ENCODE results near the gene EFHC1. TPM values are rescaled to one million over a fixed set of nuclear protein-coding genes. Genes with fewer than 3 reads are reported as not detected.

Gene EFHC1
- total RNA-seq, 1 donor from 2014 or later: 23.2 TPM

GRCh38 chr6:52529311-52529710 lies 109.2 kb downstream of the EFHC1 start:
- intact Hi-C loops (cut with micrococcal nuclease): no loop called here
- no peak overlapping the region for H3K4me3 Mint-ChIP-seq
- no peak overlapping the region for H3K27ac Mint-ChIP-seq
- no peaks in the 10 kb centered on the region for H3K9me3 Mint-ChIP-seq
- TF ChIP-seq, protein P1, sequence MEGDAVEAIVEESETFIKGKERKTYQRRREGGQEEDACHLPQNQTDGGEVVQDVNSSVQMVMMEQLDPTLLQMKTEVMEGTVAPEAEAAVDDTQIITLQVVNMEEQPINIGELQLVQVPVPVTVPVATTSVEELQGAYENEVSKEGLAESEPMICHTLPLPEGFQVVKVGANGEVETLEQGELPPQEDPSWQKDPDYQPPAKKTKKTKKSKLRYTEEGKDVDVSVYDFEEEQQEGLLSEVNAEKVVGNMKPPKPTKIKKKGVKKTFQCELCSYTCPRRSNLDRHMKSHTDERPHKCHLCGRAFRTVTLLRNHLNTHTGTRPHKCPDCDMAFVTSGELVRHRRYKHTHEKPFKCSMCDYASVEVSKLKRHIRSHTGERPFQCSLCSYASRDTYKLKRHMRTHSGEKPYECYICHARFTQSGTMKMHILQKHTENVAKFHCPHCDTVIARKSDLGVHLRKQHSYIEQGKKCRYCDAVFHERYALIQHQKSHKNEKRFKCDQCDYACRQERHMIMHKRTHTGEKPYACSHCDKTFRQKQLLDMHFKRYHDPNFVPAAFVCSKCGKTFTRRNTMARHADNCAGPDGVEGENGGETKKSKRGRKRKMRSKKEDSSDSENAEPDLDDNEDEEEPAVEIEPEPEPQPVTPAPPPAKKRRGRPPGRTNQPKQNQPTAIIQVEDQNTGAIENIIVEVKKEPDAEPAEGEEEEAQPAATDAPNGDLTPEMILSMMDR (IDR thresholded peaks at IDR 0.05): no peak
- peaks cover 15% of the 10 kb centered on the region for H3K36me3 Mint-ChIP-seq (ENCODE audit: low read depth)
- POLR2A ChIA-PET: no interaction called here
- peaks cover 4% of the 10 kb centered on the region for H3K4me1 Mint-ChIP-seq
- DNase-seq (no peak), ATAC-seq (ENCODE audit: low read depth) (no peak)
- H3K27me3 Mint-ChIP-seq: no peaks in the 10 kb centered on the region
- CTCF ChIA-PET: no interaction called here

GRCh38 chr6:52530351-52530750 lies 110.2 kb downstream of the EFHC1 start:
- peaks cover 25% of the 10 kb centered on the region for H3K36me3 Mint-ChIP-seq (ENCODE audit: low read depth)
- ChIA-PET POLR2A (no interaction called here), CTCF (no interaction called here)
- H3K4me1 Mint-ChIP-seq: peaks cover 8% of the 10 kb centered on the region
- intact Hi-C loops (cut with micrococcal nuclease): no loop called here
- ATAC-seq (ENCODE audit: low read depth) (no peak), DNase-seq (no peak)
- H3K9me3 Mint-ChIP-seq: no peaks in the 10 kb centered on the region
- TF ChIP-seq, protein P1 (IDR thresholded peaks at IDR 0.05): no peak
- no peaks in the 10 kb centered on the region for H3K27me3 Mint-ChIP-seq
- H3K4me3 Mint-ChIP-seq: no peak overlapping the region
- no peak overlapping the region for H3K27ac Mint-ChIP-seq

- no peak for ATAC-seq (ENCODE audit: low read depth)
- CTCF ChIA-PET: no interaction called here
- DNase-seq: no peak
- intact Hi-C loops (cut with micrococcal nuclease): no loop called here
- H3K27ac Mint-ChIP-seq: no peak overlapping the region
- TF ChIP-seq, protein P1 (IDR thresholded peaks at IDR 0.05): no peak
- H3K27me3 Mint-ChIP-seq: no peaks in the 10 kb centered on the region
- H3K9me3 Mint-ChIP-seq: no peaks in the 10 kb centered on the region
- peaks cover 8% of the 10 kb centered on the region for H3K4me1 Mint-ChIP-seq
- POLR2A ChIA-PET: no interaction called here
- peaks cover 27% of the 10 kb centered on the region for H3K36me3 Mint-ChIP-seq (ENCODE audit: low read depth)
- H3K4me3 Mint-ChIP-seq: no peak overlapping the region
Observed at GRCh38 chr6:52531396-52531795, 111.3 kb downstream of the EFHC1 start.

- TF ChIP-seq, protein P1 (IDR thresholded peaks at IDR 0.05): no peak
- ChIA-PET POLR2A (no interaction called here), CTCF (no interaction called here)
- H3K9me3 Mint-ChIP-seq: no peaks in the 10 kb centered on the region
- H3K4me3 Mint-ChIP-seq: no peak overlapping the region
- peaks cover 8% of the 10 kb centered on the region for H3K4me1 Mint-ChIP-seq
- H3K27ac Mint-ChIP-seq: no peak overlapping the region
- no peaks in the 10 kb centered on the region for H3K27me3 Mint-ChIP-seq
- no peak for ATAC-seq (ENCODE audit: low read depth)
- DNase-seq: no peak
- intact Hi-C loops (cut with micrococcal nuclease): no loop called here
- H3K36me3 Mint-ChIP-seq (ENCODE audit: low read depth): peaks cover 27% of the 10 kb centered on the region
Observed at GRCh38 chr6:52531834-52532233, 111.7 kb downstream of the EFHC1 start.

- Mint-ChIP-seq H3K9me3 (no peaks in the 10 kb centered on the region), H3K36me3 (ENCODE audit: low read depth) (peaks cover 27% of the 10 kb centered on the region), H3K27me3 (no peaks in the 10 kb centered on the region), H3K4me1 (peaks cover 14% of the 10 kb centered on the region), H3K4me3 (no peak overlapping the region), H3K27ac (no peak overlapping the region)
- intact Hi-C loops (cut with micrococcal nuclease): no loop called here
- ChIA-PET CTCF (no interaction called here), POLR2A (no interaction called here)
- no peak for DNase-seq
- no peak for ATAC-seq (ENCODE audit: low read depth)
- TF ChIP-seq, protein P1 (IDR thresholded peaks at IDR 0.05): no peak
Observed at GRCh38 chr6:52532457-52532856, 112.3 kb downstream of the EFHC1 start.

All from activated B cell treated with CpG ODN at 0.5 μM for 24 hours (primary cell).